Stimulated activated CD4-positive, alpha-beta T cell treated with anti-CD3 and anti-CD28 coated beads, Interleukin-2, amount 100 ng/mL, for 24 hours (primary cell): ENCODE measurements around the gene TUBA1A.
"Not testable (repeated sequence)": the region's sequence is repeated elsewhere in the genome, so short reads cannot be mapped to it uniquely, and the experiment has no call there.

Source experiments
- DNase-seq, 2 donors: peaks; one replicate each; pipeline ENCODE4 v3.0.0-alpha.2; 2020

The TUBA1A gene

GRCh38 chr12:49200919-49201594, 12.2 kb upstream of the TUBA1A start:
- no peak for DNase-seq

DNA sequence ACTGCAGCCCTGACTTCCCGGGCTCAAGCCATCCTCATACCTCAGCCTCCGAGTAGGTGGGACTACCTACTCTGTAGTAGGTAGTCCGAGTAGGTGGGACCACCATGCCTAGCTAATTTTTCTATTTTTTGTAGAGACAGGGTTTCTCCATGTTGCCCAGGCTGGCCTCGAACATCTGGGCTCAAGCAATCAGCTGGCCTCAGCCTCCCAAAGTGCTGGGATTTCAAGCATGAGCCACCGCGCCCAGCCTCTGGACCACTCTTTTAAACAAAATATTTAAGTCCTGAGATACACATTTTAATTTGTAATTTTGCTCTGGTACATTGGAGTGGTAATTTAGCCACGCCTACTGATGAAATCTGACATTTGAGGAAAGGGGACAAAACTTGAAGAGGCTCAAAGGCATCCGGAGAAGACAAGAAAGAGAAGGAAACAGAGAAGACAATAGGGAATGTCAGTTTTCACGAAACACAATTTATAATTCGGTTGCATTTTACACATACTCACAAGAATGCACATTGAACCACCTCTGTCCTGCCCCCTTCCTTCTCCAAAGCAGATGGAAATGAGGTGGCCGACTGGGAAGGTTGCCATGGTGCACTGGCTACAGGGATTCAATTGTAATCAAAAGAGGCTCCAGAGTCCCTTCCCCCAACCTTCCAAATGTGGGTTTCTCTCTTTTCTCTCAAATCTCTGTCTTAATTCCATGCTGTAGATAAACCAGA, 9.7 kb upstream of the TUBA1A start:
- no peak for DNase-seq

- no peak for DNase-seq
These were observed 8.4 kb upstream of the TUBA1A start for GRCh38 chr12:49197256-49197655.

- DNase-seq, result no peak
These were observed 6.9 kb upstream of the TUBA1A start for GRCh38 chr12:49195736-49196135.

- not testable (repeated sequence) for DNase-seq
These were observed 4.9 kb upstream of the TUBA1A start for GRCh38 chr12:49193746-49194145.

- not testable (repeated sequence) for DNase-seq
These were observed 2.6 kb upstream of the TUBA1A start for GRCh38 chr12:49191498-49191897.

DNA sequence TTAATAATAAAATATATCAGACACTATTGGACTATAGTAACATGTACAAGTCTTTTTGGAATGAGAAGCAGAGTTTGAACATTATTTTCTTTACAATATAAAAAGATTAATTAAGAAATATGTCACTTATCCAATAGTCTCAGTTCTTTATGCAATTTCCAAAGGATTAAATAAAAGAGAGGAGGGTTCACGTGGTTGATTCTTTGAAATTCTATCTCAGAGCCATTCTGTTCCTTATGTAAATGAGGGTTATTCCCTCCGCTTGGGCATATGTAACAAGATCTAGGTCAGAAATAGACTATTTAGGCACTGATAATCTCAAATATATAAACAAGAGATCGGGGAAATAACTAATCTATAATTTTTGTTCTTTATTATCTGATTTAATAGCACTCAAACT, 2.1 kb upstream of the TUBA1A start:
- no peak for DNase-seq

- DNase-seq, result no peak
These were observed 1.1 kb upstream of the TUBA1A start for GRCh38 chr12:49189731-49190716.

DNA sequence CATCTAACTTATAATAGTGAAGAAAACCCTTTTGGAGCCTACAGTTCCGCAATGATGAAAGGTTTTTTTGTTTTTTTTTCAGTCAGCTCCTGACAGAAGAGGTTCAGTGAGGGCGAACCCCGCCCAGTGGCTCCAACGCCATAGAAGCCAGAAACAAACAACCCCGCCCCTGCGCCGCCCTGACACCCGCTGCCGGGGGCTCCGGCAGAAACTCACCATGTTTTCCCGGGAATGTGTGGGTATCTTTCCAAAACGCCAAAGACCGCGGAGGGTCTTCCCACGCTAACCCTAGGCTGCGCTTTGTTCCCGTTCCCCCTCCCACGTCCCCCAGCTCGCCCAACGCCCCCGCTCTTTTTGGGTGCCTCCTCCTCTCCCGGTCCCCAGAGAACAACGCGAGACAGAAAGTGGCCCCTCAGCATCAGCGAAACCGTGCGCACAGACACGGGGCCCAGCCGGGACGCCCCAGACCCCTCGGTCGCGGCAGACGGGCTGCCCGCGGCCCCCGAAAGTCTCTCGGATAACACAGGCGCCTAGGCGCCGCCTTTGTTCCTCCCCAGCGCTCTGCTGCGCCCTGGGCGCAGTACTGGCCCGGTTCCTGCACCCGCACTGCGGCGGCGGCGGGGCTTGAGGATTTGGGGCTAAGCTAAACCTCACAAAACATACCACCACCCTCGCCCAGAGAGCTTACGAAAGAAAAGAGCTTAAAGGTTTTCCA, 522 bp downstream of the TUBA1A start:
- peak; percentile 79 to 80 for DNase-seq

DNA sequence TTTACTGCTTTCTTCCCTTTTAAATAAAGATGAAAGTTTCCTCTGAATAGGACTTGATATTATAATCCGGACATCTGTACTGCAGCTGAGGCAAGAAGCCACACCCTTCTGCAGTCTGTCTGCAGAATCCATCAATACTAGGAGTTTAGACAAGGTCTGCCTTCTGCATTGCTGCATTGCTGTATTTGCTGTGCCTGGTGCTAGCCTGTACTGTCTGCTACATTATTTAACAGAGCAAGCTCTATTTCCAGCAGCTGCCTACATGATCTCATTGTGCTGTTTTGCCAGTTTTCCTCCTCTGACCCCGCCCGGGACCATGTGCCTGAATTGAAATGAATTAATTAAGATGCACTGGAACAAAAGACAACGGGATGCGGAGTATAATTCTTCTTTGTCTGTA, 1.7 kb downstream of the TUBA1A start:
- no peak for DNase-seq

DNA sequence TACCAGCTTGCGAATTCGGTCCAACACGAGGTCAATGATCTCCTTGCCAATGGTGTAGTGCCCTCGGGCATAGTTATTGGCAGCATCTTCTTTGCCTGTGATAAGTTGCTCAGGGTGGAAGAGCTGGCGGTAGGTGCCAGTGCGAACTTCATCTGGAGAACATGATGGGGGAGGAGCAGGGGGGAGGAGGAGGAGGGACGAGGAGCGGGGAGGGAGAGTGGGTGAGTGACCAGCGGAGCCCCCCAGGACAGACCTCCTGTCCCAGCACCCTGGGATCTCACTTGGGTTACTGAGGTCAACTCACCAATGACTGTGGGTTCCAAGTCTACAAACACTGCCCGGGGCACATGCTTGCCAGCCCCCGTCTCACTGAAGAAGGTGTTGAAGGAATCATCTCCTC, 2.6 kb downstream of the TUBA1A start:
- DNase-seq, result not testable (repeated sequence)

DNA sequence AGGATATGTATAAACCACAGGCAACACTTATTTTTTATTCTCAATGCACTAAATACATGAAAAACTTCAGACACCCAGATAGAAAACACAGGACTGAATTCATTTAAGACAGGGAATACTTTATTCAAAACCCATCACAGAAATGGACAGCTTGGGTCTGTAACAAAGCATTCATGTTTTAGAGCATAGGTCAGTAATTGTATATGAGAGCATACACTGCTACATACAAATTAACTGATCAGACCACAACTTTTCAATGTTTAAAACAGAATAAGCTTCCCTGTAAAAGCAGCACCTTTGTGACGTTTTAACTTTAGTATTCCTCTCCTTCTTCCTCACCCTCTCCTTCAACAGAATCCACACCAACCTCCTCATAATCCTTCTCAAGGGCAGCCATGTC, 4.2 kb downstream of the TUBA1A start:
- DNase-seq, result not testable (repeated sequence)

DNA sequence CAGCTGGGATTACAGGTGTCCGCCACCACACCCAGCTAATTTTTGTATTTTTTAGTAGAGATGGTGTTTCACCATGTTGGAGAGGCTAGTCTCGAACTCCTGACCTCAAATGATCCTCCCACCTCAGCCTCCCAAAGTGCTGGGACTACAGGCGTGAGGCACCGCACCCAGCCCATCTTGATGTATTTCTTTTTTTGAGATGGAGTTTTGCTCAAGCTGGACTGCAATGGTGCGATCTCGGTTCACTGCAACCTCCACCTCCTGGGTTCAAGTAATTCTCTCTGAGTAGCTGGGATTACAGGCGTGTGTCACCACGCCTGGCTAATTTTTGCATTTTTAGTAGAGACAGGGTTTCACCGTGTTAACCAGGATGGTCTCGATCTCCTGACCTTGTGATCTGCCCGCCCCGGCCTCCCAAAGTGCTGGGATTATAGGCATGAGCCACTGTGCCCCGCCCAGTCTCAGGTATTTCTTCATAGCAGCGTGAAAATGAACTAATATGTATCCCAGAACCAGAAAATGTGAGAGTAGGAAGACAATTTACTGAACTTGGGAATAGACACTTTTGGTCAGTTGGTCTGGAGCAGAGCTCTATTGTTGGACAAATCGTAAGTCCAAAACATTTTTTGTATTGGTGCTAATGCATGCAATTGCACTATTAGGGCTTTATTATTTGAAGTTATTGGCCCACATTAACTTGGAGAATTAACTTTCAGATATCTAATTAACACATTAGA, 5.5 kb downstream of the TUBA1A start:
- DNase-seq, result not testable (repeated sequence)

GRCh38 chr12:49174218-49174617, 14.7 kb downstream of the TUBA1A start:
- no peak for DNase-seq

DNA sequence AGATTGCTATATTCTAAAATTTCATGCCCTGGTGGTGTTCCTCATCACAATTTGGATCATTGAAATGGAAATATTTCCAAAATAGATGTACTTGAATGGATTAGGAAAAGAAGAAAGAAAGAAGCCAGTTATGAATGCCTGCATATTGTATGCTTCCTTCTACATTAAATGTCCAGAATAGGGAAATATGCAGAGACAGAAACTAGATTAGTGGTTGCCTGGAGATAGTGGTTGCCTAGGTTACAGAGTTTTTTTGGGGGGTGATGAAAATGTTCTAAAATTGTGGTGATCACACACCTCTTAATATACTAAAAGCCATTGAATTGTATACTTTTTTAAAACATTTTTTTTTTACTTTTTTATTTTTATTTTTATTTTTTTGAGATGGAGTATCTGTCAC, 18.0 kb downstream of the TUBA1A start:
- no peak for DNase-seq

- no peak for DNase-seq
These were observed 23.8 kb downstream of the TUBA1A start for GRCh38 chr12:49165114-49165513.

DNA sequence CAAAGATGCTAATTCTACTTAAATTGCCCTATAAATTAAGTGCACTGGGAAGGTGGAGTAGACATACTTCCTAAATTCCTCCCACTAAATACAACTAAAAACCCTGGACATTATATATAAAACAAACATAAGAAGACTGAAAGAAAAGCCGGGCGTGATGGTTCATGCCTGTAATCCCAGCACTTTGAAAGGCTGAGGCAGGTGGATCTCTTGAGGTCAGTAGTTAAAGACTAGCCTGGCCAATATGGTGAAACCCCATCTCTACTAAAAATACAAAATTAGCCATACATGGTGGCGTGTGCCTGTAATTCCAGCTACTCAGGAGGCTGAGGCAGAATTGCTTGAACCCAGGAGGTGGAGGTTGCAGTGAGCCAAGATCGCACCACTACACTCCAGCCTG, 27.0 kb downstream of the TUBA1A start:
- not testable (repeated sequence) for DNase-seq

DNA sequence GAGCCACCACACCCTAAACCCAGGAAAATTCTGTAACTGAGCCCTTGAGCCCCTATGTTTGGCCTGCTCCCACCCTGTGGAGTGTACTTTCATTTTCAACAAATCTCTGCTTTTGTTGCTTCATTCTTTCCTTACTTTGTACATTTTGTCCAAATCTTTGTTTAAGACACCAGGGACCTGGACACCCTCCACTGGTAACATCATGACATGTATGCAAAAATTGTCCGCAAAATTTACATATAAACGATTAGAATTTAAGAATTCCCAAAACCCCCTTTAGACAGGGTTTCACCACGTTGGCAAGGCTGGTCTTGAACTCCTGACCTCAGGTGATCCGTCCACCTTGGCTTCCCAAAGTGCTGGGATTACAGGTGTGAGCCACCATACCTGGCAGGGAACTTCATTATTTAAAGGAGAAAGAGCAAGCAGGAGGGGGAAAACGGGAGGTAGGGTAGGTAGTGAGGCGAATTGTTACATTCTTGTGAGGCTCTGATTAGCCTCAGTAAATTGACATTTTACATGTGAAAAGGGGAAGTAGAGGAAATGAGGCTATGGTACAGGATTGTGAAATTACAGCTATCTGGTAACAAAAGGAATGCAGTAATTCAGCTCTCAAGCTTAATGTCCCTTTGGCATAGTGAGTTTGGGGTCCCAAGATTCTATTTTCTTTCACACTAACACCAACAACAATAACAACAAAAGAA, 27.6 kb downstream of the TUBA1A start:
- DNase-seq, result no peak

DNA sequence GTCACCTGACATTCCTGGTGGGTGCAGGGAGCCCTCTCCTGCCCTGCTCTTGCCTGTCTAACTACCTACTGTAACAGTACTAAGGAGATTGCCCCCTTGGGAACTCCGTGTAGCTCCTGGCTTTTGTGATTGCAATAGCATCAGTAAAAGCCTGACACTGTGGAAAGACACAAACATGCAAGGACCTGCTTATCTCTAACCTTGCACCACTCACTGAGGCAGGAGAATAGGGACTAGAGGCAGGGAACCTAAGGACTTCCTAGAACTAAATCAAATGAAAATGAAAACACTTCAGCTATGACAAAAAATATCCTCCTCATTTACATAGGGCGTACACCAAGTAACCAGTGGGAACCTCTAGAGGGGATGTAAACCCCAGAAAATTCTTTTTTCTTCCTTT, 28.5 kb downstream of the TUBA1A start:
- no peak for DNase-seq

- DNase-seq, result no peak
These were observed 34.7 kb downstream of the TUBA1A start for GRCh38 chr12:49154221-49154620.

DNA sequence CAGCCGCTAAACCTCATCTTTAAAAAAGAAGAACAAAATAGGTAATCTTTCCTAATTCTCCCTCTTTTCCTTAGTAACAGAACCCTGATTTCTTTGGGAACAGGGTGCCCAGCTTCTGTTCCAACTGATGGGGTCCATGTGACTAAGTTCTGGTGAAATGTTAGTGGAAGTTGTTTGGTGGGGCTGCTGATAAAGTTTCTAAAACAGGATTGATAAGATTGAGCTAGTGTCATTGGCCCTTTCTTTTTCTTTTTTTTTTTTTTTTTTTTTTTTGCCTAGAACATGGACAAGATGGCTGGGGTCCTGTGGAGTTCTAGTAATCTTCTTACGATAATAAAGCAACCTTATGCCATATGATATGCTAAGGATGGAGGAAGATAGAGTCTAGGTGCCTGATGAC, 41.5 kb downstream of the TUBA1A start:
- no peak for DNase-seq
